Activated CD4-positive, alpha-beta T cell treated with anti-CD3 and anti-CD28 coated beads, Interleukin-10, Interleukin-2, amounts not matched to agents 100 ng/mL and 50 ng/mL, durations not matched to agents 16 hours and 8 hours (primary cell): ENCODE measurements around the gene MEGF11.

Experiments used
- DNase-seq: peaks from one replicate; pipeline ENCODE4 v3.0.0-alpha.2; 2020

MEGF11 gene

GRCh38 chr15:66136948-66137347 lies 116.6 kb downstream of the MEGF11 start:
- no peak for DNase-seq

GRCh38 chr15:66135664-66136063 lies 117.9 kb downstream of the MEGF11 start:
- DNase-seq, result no peak

- DNase-seq, result no peak
Measured at GRCh38 chr15:66134284-66134683, 119.3 kb downstream of the MEGF11 start.

DNA sequence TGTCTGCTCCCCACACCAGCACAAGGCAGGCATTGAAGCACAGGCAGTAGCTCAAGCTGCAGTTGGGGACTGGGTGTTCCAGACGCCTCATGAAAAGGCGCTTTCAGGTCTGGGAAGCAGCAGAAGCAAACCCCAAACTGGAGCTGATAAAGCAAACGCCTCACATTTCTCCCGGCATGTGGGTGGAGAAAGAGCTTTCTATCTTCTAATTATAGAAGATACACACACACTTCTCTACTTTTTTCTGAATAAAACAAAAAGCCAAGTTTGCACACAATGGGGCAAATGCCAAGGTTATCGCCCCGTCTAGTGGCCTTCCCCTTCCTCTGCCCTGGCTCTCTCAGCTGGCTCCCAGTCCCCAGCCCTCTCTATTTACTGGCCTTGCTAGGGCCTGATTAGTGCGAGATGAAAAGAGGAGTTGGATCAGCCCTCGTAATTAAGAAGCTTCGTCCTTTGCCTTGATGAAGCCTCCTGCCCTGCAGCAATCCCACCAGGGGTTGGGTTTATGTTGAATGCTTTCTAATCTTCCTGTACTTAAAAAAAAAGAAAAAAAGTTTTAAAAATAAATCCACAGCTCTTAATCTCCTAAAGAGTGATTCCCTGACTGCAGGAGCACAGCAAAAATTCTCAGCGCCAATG lies 120.2 kb downstream of the MEGF11 start:
- DNase-seq, result no peak

DNA sequence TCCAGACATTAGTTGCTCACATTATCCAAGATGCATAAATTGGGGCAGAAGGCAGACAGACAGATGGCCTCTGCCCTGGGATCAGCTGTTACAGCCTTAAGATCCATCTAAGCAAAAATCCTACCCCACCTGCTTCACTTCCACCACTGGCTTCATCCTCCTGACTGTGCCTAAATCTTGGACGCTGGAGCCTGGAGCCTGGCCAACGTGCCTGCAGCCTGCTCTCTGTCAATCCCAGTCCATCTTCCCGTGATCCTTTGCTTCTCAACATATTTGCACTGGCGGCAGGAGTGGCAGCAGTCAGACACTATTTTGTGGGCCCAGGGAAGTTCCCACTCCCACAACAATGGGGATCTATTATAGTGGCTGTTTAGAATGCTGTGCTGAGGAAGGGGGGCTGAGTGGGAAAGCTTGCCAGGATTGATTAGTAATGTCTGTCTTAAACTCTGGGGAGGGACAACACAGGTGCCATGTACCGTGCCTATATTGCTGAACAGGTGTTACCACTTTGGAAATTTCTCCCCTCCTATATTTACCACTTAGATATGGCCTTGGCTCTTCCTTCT lies 121.2 kb downstream of the MEGF11 start:
- no peak for DNase-seq

DNA sequence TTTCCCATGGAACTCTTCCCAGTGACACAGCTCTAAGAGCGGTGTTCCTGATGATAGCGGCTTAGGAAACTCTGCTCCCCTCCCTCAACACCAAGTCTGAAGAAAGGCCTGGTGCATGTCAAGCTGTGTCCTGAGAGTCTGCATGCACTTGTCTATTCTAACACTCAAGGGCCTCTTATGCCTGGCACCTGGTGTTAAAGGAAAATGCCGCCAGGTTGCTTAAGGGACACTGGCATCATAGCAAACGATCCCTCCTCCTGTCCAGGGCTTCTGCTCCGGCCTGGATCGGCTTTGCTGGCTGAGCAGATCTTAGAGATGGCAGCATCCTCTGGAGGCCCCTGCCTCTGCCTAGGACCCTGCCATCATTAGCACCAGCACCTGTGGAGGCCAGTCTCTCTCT lies 121.7 kb downstream of the MEGF11 start:
- no peak for DNase-seq

DNA sequence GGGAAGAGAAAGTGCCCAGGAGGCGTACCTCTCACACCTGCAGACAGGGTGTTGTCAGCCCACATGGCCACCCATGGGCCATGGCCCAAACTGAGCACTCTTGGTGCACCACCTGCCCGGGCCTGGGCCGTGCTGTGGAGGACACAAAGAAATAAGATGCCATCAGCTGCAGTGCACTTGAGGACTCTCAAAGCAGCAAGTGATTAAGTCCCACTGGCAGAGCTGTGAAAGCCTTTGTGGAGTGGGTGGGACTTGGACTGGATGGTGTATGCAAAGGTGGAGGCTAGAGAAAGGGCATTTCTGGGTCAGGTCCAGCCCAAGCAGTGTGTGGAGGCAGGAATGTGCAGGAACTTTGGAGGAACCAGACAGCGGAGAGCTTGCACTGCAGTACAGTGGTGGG lies 122.3 kb downstream of the MEGF11 start:
- no peak for DNase-seq

DNA sequence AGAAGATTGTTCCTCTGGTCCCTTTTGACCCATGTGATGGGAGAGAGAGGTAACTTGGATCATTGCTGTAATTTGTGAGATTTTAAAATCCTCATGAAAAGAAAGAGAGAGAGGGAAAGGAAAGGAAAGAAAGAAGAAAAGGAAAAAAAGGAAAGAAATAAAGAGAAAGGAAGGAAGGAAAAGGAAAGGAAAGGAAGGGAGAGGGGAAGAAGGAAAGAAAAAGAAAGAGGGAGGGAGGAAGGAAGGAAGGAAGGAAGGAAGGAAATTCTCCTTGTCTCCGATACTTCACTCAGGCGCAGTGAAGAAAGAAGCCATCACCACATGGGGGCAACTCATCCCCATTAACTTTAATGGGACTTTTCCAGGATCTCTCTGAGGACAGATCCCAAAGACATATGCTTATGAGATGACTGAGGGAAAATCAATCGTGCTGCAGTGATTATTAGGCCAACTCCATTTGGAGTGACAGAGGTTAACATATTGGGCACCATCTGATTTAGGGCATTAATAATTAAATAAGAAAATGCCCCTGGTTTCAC lies 123.0 kb downstream of the MEGF11 start:
- DNase-seq, result no peak

DNA sequence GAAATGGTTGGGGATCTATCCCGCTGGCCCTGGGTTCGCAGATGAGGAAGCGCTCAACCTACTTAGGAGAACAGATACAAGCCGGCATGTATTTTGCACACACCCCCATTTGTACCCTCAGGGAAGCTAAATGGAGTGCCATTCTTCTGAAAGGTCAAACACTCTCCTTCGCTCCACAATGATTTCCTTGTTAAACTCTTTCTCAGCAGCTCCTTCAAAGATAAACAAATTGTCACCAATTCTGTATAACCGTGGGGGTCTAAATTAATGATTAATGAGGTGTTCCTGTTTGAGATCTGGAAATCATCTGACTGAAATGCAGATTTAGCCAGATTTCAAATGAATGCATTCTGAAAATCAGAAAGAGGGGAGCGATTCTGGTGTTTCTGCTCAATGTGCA lies 124.0 kb downstream of the MEGF11 start:
- no peak for DNase-seq

DNA sequence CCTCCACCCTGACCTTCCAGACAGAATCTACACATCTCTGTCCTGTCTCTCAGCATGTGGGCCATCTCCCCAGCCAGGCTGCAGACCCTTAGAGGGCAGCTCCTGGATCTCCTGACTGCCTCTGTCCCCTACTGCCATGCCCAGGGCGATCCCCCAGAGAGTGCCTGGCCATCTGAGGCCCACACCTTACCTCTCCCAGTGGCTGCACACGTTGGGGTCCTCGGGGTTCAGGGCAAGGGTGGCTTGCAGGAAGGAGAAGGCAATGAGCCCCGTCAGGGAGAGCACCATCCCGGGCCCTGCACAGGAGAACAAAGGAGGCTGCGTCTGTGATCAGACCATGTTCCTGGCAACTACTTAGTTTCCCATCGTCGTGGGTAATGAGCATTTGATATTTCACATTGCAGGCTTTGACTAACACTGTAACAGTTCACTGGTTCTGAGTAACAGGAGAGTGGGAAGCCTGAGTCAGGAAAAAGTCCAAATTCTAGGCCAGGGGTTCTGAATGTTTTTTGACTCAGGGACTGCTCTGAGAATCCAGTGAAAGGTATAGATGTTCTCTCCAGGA lies 125.4 kb downstream of the MEGF11 start:
- DNase-seq, result no peak

GRCh38 chr15:66126456-66126855 lies 127.1 kb downstream of the MEGF11 start:
- DNase-seq, result no peak

- no peak for DNase-seq
Measured at GRCh38 chr15:66126031-66126441, 127.5 kb downstream of the MEGF11 start.

- no peak for DNase-seq
Measured at GRCh38 chr15:66124651-66125050, 128.9 kb downstream of the MEGF11 start.

- no peak for DNase-seq
Measured at GRCh38 chr15:66123799-66124198, 129.8 kb downstream of the MEGF11 start.

- DNase-seq, result no peak
Measured at GRCh38 chr15:66120422-66120821, 133.1 kb downstream of the MEGF11 start.

GRCh38 chr15:66117841-66118240 lies 135.7 kb downstream of the MEGF11 start:
- DNase-seq, result no peak

GRCh38 chr15:66115568-66116206 lies 137.9 kb downstream of the MEGF11 start:
- no peak for DNase-seq

- DNase-seq, result no peak
Measured at GRCh38 chr15:66114863-66115425, 138.6 kb downstream of the MEGF11 start.

GRCh38 chr15:66112388-66112787 lies 141.2 kb downstream of the MEGF11 start:
- no peak for DNase-seq

GRCh38 chr15:66111363-66111762 lies 142.2 kb downstream of the MEGF11 start:
- DNase-seq, result no peak

DNA sequence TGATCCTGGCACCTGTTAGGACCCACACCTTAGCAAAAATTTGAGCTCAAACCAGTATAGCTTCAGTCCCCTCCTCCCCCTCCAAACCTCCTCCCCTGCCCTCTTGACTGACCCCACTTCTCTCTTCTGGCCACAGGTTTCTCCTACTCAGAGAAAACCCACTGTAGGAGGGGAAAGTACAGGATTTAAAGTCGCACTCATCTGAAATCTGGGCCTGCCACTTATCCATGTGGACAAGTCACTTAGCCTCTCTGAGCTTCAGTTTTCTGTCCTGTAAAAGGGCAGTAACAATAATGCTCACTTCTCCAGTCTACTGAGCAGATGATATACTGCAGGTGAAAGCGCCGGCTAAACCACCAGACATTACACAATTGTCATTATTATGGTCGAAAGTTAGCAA lies 142.7 kb downstream of the MEGF11 start:
- DNase-seq, result no peak

GRCh38 chr15:66109826-66110225 lies 143.7 kb downstream of the MEGF11 start:
- DNase-seq, result no peak

- no peak for DNase-seq
Measured at GRCh38 chr15:66108483-66109265, 144.9 kb downstream of the MEGF11 start.
